NCI-H146 (cell line): ENCODE data around the gene OR2Z1.

Source experiments
- DNase-seq: peaks from one replicate; lab custom pipeline; 2025; lab: John Stamatoyannopoulos, UW

The OR2Z1 gene

DNA sequence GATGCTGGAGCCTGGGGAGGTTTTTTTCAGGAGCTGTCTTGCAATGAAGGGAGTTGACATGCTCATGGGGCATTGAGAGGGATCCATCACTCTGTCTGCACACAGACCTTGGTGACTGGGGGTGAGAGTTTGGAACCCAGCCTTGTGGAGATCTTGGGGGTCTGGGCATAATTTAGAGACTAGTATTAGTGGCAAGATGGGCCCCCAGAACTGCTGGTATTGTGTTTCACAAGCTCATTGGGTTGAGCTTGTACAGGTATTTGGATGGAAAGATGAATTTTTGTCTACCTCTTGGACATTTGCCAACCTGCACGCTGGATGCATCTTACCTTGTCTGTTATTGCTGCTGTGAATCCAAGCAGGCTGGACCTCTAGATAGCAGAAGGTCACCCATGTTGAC lies at the start of gene OR2Z1:
Gene OR2Z1, plus strand, starts transcription at position 301 of the 400 bp plus-strand sequence. CDS start 9,395 bp downstream, outside the sequence.
- no peak for DNase-seq

DNA sequence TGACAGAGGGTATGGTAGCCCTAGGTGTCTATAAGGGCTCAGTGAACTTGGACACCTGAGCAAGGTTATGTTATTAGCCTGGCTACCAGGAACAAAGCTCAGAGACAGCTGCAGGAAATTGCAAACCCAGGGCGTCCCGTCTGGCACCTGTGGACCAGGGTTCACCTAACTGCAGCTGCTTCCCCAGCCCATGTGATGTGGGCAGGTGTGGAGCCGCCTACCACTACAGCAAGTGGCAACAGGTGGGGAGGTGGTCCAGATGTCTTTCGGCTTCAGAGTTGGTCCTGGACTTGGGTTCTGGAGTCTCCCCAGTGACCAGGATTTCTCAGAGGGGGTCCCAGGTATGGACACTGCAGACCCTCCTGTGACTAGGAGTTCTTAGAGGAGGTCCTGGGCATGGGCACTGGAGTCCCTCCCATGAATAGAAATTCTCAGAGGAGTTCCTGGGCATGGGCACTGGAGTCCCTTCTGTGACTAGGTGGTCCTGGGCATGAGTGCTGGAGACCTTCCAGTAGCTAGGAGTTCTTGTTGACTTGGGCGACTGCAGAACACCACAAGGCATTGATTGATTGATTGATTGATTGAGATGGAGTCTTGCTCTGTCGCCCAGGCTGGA lies 48.0 kb upstream of the OR2Z1 start:
- DNase-seq, result no peak

GRCh38 chr19:8675066-8675465 lies 46.4 kb upstream of the OR2Z1 start:
- no peak for DNase-seq

DNA sequence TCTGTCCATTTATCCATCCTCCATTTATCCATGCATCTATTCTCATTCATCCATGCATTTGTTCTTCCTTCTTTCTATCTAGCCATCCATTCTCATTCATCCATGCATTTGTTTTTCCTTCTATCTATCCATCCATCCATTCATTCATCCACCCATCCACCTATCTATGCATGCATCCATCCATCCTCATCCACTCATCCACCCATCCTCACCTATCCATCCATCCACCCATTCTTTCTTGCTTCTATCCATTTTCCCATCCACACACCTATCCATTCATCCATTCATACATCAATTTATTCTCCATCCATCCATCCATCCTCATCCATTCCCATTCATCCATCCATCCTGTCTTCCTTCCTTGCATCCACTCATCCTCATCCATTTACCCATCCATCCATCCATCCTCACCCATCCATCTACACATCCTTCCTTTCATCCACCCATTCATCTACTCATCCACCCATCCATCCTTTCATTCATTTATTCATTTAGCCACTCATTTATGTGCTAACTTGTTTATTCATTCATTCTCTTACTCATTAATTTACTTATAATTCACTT lies 43.1 kb upstream of the OR2Z1 start:
- DNase-seq, result no peak

GRCh38 chr19:8680676-8681344 lies 40.6 kb upstream of the OR2Z1 start:
- no peak for DNase-seq

GRCh38 chr19:8681345-8682029 lies 39.9 kb upstream of the OR2Z1 start:
- no peak for DNase-seq

DNA sequence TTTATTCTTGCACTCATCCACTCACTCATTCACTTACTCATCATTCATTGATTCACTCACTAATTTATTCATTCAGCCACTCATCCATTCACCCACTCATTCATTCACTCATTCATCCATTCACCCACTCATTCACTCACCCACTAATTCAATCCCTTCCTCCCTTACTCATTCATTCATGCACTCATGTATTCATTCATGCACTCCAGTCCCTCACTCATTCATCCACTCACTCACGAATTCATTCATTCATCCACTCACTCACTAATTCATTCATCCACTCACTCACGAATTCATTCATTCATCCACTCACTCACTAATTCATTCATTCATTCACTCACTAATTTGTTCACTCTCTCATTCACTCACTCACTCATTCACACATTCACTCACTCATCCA lies 39.0 kb upstream of the OR2Z1 start:
- DNase-seq, result no peak

GRCh38 chr19:8682931-8683330 lies 38.5 kb upstream of the OR2Z1 start:
- DNase-seq, result no peak

DNA sequence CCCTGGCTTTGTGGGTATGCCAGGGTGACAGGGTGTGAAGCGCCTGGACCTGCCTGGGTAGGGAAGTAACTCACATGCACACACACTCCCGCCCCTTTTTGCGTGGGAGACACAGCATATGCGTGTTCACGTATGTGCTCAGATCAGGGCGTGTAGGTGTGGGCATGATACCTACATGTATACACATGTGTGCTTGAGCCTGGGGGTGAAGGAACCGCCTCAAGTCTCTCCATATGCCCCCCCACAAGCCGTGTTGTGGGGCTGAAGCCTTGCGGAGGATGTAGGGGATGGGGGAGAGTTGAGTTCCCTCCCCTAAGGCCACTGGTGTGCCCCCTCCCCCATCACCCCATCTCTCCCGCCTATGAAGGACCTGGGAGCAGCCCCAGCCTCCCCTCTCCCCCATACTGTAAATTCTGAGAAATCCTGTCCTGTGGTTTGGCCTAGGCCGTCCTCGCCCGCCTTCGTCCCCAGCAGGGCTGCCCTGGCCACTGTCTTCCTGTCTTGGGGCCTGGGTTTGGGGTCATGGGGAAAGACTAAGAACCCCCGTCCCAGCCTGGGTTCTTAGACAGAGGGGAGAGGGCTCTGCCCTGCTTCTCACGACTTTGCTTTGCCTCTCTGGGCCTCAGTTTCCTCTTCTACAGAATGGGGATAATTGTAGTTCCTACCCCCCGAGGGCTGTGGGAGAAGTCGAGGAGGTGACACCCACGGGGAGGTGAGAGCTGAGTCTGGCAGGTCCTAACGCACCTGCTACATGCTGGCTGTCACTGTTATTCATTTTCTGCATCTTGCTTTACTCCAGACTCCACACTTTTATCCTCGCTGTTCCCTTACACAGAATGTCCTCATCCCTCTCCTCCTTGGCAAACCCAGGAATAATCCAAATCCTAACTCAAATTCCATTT lies 37.2 kb upstream of the OR2Z1 start:
- DNase-seq, result no peak

- no peak for DNase-seq
Measured at GRCh38 chr19:8686549-8686948, 34.9 kb upstream of the OR2Z1 start.

GRCh38 chr19:8688930-8689329 lies 32.5 kb upstream of the OR2Z1 start:
- no peak for DNase-seq

DNA sequence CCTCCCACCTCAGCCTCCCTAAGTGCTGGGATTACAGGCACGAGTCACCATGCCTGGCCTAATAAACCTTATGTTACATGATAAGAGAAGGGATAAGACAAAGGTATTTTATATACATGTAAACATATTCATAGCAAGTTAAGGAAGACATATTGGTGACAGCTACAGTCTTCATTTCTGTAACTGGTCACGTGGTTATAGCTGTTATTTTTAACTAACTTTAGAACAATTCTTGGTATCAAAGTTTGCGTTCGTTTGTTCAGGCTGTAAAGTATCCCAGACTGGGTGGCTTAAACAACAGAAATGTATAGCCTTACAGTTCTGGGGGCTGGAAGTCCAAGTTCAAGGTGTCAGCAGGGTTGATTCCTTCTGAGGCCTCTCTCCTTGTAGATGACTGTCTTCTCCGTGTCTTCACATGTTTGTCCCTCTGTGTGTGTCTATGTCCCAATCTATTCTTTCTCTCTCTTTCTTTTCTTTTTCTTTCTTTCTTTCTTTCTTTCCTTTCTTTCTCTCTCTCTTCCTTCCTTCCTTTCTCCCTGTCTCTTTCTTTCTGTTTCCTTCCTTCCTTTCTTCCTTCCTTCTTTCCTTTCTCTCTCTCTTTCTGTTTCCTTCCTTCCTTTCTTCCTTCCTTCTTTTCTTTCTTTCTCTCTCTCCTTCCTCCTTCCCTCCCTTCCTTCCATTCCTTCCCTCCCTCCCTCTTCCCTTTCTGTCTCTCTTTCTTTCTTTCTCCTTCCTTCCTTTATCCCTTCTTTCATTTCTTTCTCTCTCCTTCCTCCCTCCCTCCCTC lies 30.5 kb upstream of the OR2Z1 start:
- no peak for DNase-seq

DNA sequence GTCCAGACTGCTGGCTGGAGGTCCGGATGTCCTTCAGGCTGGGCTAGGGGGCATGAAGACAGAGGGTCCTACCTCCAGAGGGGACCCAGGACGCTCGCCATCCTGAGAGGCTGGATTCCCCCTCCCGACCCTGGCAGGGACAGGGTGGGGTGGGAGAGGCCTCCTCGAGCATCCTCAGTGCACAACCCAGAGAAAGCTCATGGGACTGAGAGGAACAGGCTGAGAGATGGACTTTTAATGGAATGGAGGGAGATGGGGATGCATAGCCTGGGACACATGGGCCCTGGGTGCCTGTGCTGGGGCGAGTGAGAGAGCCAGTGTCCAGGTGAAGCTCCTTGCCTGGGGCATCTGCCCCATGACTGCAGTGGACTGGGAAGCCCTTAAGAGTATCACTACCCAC lies 25.9 kb upstream of the OR2Z1 start:
- DNase-seq, result no peak

GRCh38 chr19:8695911-8696310 lies 25.5 kb upstream of the OR2Z1 start:
- no peak for DNase-seq

DNA sequence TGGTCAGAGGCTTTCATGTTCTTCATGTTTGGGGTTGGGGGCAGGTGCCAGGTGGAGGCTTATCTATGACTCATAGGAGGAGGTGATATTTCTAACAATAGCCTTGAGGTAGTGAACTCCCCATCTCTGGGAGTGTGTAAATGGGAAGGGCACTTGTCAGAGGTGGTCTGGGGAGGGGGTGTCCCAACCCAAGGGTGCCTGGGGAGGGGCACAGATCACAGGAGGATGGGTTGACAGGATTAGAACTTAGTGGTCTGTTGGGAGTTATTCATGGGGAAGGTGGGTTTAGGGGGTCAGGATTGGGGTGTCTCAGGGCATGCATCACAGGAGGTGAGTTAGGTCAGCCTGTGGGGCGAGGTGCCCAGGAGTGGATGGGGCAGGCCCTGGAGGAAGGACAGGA lies 24.4 kb upstream of the OR2Z1 start:
- DNase-seq, result no peak

DNA sequence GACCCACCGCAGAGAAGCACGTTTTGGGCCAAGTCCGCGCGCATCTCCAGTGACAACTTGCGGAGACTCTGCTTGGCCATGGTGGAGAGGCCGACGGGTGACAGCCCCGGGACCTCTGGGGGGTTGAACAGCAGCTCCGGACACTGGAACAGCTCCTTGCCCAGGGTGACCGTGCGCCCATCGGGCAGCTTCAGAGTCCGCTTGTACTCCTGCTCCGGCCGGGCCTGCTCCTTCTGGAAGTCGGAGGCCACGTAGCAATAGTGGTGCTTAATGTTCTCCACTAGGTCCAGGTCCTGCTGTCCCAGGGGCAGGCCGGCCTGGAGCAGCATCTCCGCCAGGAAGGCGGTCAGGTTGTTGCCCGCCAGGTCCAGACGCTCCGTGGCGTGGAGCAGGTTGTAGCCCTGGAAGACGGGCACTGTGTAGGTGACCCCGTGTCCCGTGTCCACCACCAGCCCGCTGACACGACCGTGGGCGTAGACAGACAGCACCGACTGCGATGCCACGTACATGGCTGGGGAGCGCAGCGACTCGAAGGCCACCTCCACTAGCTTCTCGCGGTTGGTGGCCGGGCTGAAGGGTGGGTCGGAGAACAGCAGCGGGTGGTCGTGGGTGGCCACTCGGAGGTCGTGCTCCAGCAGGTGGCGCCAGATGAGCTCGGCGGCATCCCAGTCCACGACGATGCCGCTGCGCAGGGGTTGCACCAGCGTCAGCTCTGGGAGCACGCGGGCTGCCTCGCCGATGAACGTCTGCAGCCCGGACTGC lies 23.6 kb upstream of the OR2Z1 start:
- no peak for DNase-seq

GRCh38 chr19:8698433-8699063 lies 22.9 kb upstream of the OR2Z1 start, which contains the start of gene ACTL9:
TSS of gene ACTL9 (minus strand) at chr19:8698795. CDS start at chr19:8698701, 94 bp downstream.
- DNase-seq, result no peak

DNA sequence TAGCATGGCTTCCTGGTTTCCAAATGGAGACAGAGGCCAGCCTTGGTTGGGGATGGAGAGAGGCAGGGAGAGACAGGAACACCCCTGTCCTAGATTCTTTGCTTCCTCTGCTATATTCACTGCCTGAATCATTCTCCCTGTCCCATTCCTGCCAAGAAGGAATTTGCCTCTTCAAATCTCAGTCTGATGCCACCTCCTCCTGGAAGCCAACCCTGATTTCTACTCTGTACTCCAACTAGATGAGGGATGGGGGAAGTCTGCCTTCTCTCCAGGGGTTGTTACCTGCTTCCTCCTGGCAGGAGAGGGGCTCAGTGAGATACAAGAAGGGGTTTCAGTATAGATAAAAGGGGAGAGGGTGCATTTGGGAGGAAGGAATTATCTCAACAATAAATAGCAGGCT lies 21.5 kb upstream of the OR2Z1 start:
- DNase-seq, result no peak

GRCh38 chr19:8700956-8701355 lies 20.5 kb upstream of the OR2Z1 start:
- DNase-seq, result no peak

GRCh38 chr19:8702350-8702749 lies 19.1 kb upstream of the OR2Z1 start:
- DNase-seq, result no peak
